ENCODE measurements around the gene R3HCC1L.
"Not testable (repeated sequence)": the region's sequence is repeated elsewhere in the genome, so short reads cannot be mapped to it uniquely, and the experiment has no call there.

R3HCC1L gene

GRCh38 chr10:98182351-98182915, 48.0 kb downstream of the R3HCC1L start:
- DNase-seq: not testable (repeated sequence)

DNA sequence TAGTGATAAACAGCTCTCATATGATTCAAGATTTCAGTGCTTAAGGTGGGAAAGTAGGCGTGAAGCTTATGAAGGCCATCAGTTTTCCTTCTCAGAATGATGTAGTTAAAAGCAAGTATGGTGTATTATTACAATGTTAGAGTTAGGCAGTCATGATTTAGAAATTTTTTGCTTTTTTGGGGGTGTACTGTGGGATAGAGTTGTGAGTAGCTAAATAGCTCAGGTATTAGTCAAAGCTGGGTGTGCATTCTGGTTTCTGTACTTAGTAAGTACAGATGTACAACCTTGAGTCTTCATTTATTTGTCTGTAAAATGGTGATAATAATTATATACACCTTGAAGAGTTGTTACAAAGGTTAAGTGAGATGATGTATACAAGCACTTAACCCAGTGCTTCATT, 52.2 kb downstream of the R3HCC1L start:
- no peak for DNase-seq

- DNase-seq: not testable (repeated sequence)
These were observed 56.3 kb downstream of the R3HCC1L start for GRCh38 chr10:98190773-98191172.

GRCh38 chr10:98193037-98193436, 58.6 kb downstream of the R3HCC1L start:
- no peak for DNase-seq

- no peak for DNase-seq
These were observed 60.2 kb downstream of the R3HCC1L start for GRCh38 chr10:98194633-98195032.

- no peak for DNase-seq
These were observed 60.7 kb downstream of the R3HCC1L start for GRCh38 chr10:98195120-98195519.

GRCh38 chr10:98196985-98197384, 62.5 kb downstream of the R3HCC1L start:
- no peak for DNase-seq

DNA sequence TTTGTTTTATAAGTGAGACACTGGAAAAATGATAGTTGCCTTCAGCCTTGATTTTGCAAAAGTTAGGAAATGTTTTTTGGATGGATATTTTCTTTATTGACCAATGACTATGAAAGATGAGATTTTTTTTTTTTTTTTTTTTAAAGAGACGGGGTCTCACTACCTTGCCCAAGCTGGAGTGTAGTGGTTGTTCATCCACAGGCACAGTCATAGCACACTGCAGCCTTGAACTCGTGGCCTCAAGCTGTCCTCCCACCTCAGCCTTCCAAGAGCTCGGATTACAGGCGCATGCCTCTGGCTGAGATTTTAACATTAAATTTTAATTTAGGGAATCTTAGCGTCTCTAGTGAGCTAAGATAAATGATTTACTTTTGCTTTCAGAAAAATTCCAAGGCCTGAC, 67.3 kb downstream of the R3HCC1L start:
- no peak for DNase-seq

DNA sequence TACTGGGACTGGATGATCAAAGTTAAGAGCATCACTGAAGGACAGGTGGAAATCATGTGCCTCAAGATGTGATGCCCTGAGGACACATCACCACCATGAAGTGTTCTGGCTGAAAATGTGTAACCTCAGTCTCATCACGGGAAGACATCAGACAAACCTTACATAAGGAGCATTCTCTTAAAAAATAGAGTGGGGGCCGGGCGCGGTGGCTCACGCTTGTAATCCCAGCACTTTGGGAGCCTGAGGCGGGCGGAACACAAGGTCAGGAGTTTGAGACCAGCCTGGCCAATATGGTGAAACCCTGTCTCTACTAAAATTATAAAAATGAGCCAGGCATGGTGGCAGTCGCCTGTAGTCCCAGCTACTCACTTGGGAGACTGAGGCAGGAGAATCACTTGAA, 67.9 kb downstream of the R3HCC1L start:
- DNase-seq: no peak

DNA sequence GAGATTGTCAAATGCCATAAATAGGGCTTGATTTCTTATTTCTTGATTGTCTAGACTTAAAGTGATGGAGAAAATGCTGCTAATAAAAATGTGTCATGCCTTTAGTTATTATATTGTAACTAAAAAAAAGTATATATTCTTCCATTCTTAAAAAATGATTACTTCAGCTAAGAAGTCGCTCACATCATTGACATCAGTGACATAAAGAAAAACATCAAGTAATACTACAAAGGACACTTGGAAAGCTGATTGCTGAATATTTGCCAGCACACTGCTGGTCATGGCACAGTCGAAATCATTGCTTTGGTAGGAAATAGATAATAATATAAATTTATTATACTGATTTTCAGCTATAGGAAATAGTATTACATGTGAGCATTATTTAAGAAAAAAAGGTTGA, 70.9 kb downstream of the R3HCC1L start:
- DNase-seq: no peak

- no peak for DNase-seq
These were observed 74.5 kb downstream of the R3HCC1L start for GRCh38 chr10:98208925-98209324.

DNA sequence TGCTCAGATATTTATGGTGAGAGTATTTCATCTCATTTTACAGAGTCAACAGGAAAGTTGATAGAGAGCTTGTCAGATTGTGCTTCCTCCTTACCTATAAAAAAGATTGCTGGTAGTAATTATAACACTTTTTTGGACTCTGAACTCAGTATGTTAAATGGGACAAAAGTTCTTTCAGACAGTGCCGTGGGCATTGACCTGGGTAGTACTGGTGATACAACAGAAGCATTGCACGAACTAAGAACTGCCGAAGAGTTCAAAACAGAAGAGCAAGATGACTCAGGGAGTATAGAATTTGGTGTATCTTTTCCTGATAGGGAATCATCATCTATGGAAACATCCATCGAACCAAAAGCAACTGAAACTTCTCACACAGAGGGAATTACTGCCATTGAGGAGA, 75.0 kb downstream of the R3HCC1L start:
- DNase-seq: no peak

- DNase-seq: no peak
These were observed 77.7 kb downstream of the R3HCC1L start for GRCh38 chr10:98212196-98212595.

DNA sequence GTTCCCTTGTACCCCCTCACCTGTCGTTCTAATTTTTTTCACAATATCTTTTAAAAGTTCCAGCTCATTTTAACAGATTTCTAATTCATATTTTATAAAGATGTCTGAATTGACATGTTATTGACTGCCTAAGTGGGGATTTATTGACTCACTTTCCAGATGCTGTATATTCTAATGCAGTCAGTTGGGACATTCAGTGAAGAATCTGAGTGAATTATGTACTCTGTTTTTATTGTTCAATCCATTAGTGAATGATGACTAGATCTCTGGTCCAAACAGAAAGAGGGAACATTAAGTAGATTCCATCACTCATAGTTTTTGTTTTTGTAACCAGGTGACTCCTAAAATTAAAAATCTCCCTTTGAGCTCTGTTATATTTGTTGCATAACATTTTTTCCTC, 79.3 kb downstream of the R3HCC1L start:
- no peak for DNase-seq

DNA sequence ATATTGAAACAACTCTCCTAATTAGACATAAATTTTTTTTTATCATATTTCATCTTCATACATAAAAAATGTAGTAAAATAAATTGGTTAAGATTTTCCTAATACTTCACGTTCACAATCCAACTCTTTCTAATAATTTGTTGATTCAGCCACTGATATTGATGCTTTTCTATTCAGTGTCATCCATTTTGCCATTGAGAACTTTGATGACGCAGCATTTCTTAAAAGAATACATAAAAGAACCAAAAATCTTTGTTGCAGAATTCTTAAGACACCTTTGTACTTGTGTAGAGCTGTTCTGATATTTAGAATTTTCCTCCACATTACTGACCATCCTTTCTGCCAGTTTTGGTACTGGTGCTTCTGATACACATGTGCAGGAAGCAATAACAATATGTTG, 80.9 kb downstream of the R3HCC1L start:
- no peak for DNase-seq

DNA sequence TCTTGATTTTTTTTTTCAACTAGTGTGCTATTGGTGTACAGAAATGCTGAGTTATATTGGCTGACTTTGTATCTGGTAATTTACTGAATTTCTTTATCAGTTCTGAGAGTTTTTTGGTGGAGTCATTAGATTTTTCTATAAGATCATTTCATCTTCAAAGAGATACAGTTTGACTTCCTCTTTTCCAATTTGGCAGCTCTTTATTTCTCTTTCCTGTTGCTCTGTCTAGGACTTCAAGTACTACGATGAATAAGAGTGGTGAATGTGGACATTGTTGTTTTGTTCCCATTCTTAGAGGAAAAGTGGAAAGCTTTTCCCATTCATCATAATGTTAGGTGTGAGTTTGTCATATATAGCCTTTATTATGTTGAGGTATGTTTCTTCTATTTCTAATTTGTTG, 83.3 kb downstream of the R3HCC1L start:
- DNase-seq: no peak

GRCh38 chr10:98223874-98224273, 89.4 kb downstream of the R3HCC1L start:
- DNase-seq: no peak

DNA sequence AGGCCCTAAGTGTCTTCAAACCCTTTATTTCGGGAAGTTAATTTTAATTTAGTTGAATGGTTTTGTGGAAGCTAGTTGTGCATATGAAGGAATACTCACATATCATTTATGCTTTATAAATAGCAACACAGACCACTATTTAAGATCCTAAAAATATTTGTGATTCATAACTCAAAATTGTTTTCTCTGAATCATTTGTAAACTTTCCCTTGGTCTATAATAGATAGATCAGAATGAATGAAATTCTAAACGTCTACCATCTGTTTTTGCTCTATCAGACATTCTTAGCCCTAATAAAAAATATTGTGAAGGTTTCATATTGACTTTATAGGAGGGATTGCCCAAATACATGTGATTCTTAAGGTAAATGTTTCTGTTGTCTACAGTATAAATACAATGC, 90.1 kb downstream of the R3HCC1L start:
- no peak for DNase-seq

DNA sequence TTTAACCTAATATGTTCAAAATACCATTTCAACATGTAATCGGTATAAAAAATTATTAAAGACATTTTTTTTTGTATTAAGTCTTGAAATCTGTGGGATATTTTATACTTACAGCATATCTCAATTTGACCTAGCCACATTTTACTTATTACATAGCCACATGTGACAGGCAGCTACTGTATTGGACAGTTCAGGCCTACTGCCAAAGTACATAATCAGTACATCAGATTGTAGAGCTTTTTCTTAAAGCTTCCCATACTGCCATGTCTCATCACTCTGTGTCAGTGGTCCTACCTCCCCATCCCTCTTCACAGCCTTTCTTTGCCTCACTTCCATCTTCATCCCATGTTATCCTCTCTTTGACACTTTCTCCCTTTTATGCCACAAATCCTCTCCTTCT, 90.5 kb downstream of the R3HCC1L start:
- no peak for DNase-seq

DNA sequence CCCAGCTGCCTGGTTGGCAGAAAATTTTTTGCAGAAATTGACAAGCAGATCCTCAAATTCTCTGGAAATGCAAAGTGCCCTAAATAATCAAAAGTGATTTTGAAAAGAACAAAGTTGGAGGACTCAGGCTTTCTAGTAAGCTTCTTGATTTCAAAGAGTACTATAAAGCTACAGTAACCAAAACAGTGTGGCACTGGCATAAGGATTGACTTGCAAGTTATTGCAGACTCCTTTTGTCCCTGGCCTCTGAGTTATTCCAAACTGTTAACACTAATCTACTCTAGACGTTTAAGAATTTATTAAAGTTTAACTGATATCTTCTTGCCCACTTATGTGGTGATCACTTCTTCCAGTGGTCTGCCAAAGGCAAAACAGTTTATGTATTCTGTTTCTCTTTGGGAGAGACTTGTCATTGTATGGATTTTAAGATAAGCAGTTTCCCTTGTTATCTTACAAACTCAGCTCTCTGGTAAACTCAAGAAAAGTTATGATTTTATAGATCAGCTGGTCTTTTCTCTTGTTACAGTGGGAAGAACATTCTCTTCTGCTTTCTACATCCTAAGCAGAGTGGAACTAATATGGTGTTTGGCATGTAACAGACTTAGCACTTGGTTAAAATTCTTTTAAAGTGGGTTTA, 92.2 kb downstream of the R3HCC1L start:
- DNase-seq: no peak

DNA sequence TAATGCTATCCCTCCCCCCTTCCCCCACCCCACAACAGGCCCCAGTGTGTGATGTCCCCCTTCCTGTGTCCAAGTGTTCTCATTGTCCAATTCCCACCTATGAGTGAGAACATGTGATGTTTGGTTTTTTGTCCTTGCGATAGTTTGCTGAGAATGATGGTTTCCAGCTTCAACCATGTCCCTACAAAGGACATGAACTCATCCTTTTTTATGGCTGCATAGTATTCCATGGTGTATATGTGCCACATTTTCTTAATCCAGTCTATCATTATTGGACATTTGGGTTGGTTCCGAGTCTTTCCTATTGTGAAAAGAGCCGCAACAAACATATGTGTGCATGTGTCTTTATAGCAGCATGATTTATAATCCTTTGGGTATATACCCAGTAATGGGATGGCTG, 93.3 kb downstream of the R3HCC1L start:
- DNase-seq: not testable (repeated sequence)

GRCh38 chr10:98228266-98228665, 93.8 kb downstream of the R3HCC1L start:
- DNase-seq: not testable (repeated sequence)

GRCh38 chr10:98231417-98231816, 97.0 kb downstream of the R3HCC1L start:
- no peak for DNase-seq

- DNase-seq: no peak
These were observed 101.4 kb downstream of the R3HCC1L start for GRCh38 chr10:98235846-98236245.

GRCh38 chr10:98236862-98237261, 102.4 kb downstream of the R3HCC1L start:
- no peak for DNase-seq

Data from CD4-positive, alpha-beta T cell treated with Interleukin-17A for 1 hour (primary cell).